Posterior cingulate gyrus (tissue), 11 donors: Measurements from ENCODE around the gene NEK1.
A peak's percentile ranks its signal among the peaks of the same experiment; 100 is the strongest.

Experiments
- DNase-seq, 10 donors: peaks; one replicate each; pipeline versions ENCODE4 v3.0.0 to v3.0.0-alpha.2; 2020 to 2021; ENCODE audit warnings: mixed read lengths in 3 of 10
- intact Hi-C: fragments of 100-400 bp; cut with DNase I; formaldehyde crosslinking; loops from one replicate; pipeline ENCODE4 v1.15.1; 2023

Gene NEK1

DNA sequence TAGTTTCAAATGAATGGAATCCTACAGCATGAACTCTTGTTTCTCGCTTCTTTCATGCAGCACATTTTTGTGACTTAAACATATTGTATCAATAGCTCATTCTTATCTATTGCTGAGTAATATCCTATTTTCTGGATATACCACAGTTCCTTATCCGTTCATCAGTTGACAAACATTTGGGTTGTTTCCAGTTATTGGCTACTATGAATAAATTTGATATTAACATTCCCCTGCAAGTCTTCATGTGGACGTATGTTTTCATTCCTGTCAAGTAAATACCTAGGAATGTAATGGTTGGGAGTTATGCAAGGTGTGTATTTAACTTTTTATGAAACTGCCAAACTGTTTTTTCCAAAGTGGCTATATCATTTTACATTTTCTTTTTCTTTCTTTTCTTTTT, 227.6 kb downstream of the NEK1 start:
- intact Hi-C loops = no loop called here
- no peak for DNase-seq

DNA sequence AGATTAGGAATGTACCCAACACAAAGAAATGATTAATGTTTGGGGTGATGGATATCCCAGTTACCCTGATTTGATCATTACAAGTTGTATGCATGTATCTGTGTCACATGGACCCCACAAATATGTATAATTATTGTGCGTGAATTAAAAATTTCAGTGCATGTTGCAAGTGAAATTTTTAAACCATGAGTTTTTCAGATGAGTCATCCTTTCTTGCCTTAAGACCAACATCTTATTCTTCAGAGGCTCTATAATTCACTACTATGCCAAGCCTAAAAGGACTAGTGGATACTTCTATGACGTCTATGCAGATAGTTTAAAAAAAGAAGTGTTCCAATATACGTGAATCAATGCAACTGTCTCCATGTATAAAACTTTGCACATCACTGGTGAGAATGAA, 228.7 kb downstream of the NEK1 start:
- intact Hi-C loops = no loop called here
- no peak for DNase-seq

DNA sequence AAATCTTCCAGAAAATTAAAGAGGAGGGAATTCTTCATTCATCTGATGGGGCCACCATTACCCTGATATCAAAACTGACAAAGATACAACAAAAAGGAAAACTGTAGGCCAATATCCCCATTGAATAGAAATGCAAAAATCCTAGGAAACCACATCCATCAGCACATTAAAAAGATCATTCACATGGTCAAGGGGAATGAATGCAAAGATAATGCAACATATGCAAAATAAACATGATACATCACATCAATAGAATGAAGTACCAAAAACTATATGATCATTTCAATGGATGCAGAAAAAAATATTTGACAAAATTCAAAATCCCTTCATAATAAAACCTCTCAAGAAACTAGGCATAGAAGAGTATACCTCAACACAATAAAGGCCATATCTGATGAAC, 232.7 kb downstream of the NEK1 start:
- DNase-seq = no peak
- intact Hi-C loops = no loop called here

DNA sequence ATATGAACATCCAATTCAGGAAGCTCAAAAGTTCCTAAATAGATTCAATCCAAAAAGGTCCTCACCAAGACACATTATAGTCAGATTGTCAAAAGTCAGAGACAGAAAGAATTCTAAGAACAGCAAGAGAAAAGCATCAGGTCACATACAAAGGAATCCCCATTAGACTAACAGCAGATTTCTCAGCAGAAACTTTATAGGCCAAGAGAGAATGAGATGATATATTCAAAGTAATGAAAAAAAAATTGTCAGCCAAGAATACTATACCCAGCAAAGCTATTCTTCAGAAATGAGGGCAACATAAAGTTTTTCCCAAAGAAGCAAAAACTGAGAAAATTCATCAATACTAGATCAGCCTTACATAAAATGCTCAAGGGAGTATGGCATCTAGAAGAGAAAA, 235.0 kb downstream of the NEK1 start:
- intact Hi-C loops = no loop called here

DNA sequence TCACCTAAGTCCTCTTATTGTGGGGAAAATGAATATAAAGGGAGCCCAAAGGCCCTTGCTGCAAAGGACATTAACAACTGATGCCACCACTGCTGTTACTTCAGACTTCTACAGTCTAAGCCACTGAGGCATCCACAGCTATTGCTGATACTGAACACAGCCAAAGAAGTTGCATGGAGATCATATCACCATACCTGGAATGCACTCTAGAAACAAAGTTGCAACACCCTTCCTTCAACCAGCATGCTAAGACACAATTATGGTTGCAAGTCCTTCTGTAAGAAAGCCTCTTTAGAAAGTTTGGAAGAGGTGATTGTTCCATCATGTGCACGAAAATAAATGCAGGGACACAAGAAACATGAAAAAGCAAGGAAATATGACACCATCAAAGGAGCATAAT, 236.0 kb downstream of the NEK1 start:
- DNase-seq = no peak
- intact Hi-C loops = no loop called here

More for the DNA sequence above, 235.0 kb downstream of the NEK1 start:
- DNase-seq = no peak

DNA sequence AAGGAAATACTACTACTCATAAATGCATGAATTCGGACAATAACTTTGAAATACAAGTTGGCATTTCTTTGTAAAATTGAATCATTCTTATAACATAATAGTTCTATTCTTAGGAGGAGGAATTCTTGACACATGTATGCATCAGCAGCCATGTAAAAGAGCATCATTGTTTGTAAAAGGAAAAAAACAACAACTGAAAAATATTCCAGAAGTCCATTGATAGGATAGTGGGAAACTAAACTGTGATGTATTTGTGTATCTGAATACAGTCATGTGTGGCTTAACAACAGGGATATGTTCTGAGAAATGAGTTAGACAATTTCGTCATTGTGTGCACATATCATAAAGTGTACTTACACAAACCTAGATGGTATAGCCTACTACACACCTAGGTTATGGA, 239.6 kb downstream of the NEK1 start:
- no peak for DNase-seq
- intact Hi-C loops = no loop called here

DNA sequence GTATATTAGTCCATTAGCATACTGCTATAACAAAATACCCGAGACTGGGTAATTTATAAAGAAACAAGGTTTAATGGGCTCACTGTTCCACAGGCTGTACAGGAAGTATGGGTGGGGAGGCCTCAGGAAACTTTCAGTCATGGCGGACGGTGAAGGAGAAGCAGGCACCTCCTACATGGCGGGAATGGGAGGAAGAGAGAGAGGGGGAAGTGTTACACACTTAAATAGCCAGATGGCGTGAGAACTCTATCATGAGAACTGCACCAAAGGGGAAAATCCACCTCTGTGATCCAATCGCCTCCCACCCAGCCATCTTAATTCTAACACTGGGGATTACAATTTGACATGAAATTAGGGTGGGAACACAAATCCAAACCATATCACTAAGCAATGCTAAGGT, 242.7 kb downstream of the NEK1 start:
- intact Hi-C loops = no loop called here

DNA sequence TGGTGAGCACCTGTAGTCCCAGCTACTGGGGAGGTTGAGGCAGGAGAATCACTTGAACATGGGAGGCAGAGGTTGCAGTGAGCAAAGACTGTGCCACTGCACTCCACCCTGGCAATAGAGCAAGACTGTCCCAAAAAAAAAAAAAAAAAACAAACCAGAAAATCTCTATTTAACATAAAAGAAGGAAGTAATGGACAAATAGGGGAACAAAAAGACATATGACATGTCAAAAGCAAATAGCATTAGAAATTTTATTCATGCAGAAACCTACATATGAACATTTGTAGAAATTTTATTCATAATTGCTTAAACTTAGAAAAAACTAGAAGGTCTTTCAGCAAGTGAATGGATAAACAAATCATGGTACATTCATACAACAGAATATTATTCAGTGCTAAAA, 244.6 kb downstream of the NEK1 start:
- intact Hi-C loops = no loop called here
- DNase-seq = no peak

More for the DNA sequence above, 242.7 kb downstream of the NEK1 start:
- no peak for DNase-seq

DNA sequence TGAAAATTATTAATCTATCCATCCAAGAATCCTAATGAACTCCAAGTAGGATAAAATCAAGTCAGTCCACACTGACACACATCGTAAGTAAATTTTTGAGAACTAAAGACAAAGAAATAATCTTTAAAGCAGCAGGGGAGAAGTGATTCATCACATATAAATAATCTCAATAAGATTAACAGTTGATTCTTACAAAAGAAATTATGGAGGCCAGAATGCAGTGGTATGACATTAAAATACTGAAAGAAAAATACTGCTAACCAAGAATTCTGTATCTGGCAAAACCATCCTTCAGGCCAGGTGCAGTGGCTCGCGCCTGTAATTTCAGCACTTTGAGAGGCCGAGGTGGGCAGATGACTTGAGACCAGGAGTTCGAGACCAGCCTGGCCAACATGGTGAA, 245.6 kb downstream of the NEK1 start:
- intact Hi-C loops = no loop called here
- no peak for DNase-seq

DNA sequence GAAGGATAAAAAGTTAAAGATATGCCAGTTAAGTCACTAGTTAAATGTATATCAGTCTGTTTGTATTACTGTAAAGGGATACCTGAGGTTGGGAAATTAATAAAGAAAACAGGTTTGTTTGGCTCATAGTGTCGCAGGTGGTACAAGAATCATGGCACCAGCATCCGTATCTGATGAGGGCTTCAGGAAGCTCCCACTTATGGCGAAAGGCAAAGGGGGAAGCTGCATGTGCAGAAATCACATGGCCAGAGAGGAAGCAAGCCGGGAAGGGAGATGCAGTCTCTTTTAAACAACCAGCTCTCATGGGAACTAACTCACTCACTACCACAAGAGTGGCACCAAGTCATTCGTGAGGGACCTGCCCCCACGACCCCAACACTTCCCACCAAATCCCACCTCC, 249.8 kb downstream of the NEK1 start:
- intact Hi-C loops = no loop called here
- no peak for DNase-seq

DNA sequence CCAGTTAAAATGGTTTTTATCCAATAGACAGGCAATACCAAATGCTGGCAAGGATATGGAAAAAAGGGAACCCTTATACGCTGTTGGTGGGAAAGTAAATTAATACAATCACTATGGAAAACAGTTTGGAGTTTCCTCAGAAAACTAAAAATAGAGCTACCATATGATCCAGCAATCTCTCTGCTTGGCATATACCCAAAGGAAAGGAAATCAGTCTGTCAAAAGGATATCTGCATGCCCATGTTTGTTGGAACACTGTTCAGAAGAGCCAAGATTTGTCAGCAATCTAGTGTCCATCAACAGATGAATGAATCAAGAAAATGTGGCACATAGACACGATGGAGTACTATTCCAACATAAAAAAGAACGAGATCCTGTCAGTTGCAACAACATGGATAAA, 250.6 kb downstream of the NEK1 start:
- DNase-seq = no peak
- intact Hi-C loops = no loop called here

DNA sequence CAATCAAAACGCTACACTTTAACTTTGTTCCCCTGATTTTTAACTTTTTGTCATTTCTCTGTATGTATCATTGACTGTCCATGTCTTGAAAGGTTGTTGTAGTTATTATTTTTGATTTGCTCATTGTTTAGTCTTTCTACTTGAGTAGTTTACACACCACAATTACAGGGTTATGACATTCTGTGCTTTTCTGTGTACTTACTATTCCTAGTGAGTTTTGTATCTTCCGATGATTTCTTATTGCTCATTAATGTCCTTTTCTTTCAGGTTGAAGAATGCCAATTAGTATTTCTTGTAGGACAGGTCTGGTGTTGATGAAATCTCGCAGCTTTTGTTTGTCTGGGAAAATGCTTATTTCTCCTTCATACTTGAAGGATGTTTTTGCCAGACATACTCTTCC, 252.4 kb downstream of the NEK1 start:
- intact Hi-C loops = no loop called here
- DNase-seq = no peak

DNA sequence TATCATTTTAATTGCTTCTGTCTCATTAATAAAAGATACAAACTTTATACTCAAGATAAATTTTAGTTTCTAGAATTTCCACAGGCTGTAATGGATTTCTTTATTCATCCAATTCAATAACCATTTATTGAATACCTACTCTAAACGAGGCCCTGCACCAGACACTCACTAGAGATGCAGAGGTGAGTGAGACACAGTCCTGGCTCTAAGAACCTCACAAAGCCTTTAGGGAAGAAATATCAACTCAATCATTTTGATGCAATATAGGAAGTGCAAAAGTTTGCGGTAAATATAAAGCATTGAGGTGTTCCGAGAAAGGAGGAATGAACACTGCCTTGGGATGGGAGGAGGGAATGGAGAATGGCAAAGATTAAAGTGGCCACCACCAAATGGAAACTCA, 260.0 kb downstream of the NEK1 start:
- no peak for DNase-seq
- intact Hi-C loops = no loop called here

DNA sequence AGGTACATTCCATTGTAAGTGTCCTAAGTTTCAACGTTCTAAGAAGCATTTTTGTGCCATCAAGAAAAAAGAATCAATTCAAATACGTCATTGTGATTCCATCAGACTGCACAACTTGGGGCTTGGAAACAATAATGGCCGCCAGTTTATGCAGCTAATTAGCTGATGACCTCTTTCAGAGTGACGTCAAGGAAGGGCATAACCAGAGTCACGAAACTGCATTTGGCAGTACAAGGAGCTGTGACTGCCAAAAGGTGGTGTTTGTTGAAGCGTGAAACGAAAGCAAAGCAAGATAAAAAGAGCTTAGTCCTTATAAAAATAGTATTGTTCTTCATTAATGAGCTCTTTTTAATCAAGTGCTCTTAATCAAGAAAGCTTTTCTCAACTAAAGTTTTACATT, 260.5 kb downstream of the NEK1 start:
- no peak for DNase-seq
- intact Hi-C loops = no loop called here

DNA sequence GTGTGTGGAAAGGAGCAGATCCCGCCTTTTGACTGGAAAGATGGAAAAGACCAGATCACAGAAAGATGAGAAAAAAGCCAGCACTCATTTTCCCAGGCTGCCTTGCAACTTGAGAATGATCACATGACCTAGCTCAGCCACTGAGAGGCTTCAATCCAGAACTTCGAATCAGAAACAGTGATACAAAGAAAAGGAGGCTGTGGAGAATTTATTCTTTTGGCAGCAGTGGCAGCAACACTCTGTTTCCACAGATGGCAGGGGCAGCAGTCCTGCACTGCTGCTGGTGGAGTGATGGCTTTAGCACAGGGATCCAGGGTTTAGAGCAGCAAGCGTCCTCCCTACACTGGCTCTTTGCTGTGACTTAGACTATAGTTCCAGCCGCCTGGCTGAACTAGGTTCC, 263.8 kb downstream of the NEK1 start:
- DNase-seq = peak in 6 of 10 donors; percentile 16 to 86 (median 42)
- intact Hi-C loops = no loop called here

DNA sequence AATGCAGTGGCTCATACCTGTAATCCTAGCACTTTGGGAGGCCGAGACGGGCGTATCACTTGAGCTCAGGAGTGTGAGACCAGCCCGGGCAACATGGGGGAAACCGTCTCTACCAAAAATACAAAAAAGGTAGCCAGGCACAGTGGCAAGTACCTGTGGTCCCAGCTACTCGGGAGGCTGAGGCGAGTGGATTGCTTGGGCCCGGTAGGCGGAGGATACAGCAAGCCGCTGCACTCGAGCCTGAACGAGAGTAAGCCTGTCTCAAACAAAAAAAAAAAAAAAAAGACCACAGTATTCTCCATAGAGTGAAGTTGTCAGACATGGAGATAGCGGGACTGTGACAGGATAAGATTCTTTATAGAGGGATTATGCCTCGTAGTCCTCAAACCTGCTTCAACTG, 265.5 kb downstream of the NEK1 start:
- peak in 1 of 10 donors; percentile 81 for DNase-seq
- intact Hi-C loops = no loop called here

DNA sequence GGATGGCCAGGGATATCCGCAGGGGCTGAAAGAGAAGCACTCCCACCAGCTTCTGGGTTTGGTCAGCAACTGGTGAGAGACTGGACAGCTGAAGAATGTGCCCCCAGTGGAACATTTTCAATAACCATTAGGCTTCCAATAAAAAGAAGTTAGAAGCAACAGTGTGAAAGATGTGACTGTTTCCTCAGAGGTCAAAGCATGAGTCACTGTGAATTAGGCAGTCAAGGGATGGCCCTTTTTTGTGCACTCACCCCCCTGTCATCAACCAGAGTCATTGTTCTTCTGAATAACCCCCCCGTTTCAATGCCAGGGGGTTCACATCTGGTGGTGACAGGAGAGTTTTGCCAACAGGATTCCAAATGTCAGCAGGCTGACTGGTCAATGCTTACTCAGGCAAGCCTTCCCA, 267.1 kb downstream of the NEK1 start:
- intact Hi-C loops = no loop called here
- DNase-seq = peak in 7 of 10 donors; percentile 15 to 89 (median 42)
